D341Med (cell line): ENCODE results near the gene EPN1.
"Not testable (repeated sequence)": the region's sequence is repeated elsewhere in the genome, so short reads cannot be mapped to it uniquely, and the experiment has no call there.

Experiments
- DNase-seq: peaks from one replicate; pipeline ENCODE4 v3.0.0; 2012; ENCODE audit warnings: low spot score

The EPN1 gene

GRCh38 chr19:55720214-55720746, 45.3 kb downstream of the EPN1 start:
- DNase-seq: no peak

GRCh38 chr19:55720801-55721200, 45.8 kb downstream of the EPN1 start:
- DNase-seq: no peak

- no peak for DNase-seq
Measured at GRCh38 chr19:55723491-55723890, 48.5 kb downstream of the EPN1 start.

- DNase-seq: not testable (repeated sequence)
Measured at GRCh38 chr19:55730378-55730777, 55.4 kb downstream of the EPN1 start.

- no peak for DNase-seq
Measured at GRCh38 chr19:55738302-55738701, 63.3 kb downstream of the EPN1 start, which contains the start of gene NLRP9. Gene NLRP9, minus strand, starts transcription at chr19:55738402. Its CDS starts 28 bp downstream, at chr19:55738374.

GRCh38 chr19:55750715-55751114, 75.7 kb downstream of the EPN1 start:
- no peak for DNase-seq

GRCh38 chr19:55753401-55753800, 78.4 kb downstream of the EPN1 start:
- no peak for DNase-seq

- DNase-seq: not testable (repeated sequence)
Measured at GRCh38 chr19:55756808-55757207, 81.8 kb downstream of the EPN1 start.

- not testable (repeated sequence) for DNase-seq
Measured at GRCh38 chr19:55758797-55759196, 83.8 kb downstream of the EPN1 start, which contains the start of gene RFPL4A. Gene RFPL4A, plus strand, starts transcription at chr19:55759097. Its CDS starts 2,704 bp downstream, at chr19:55761801.
